ENCODE results near the gene ATP8A2.

The ATP8A2 gene

GRCh38 chr13:25574437-25575411, 202.9 kb downstream of the ATP8A2 start:
- DNase-seq: peak; percentile 73 to 85
- no peak for TF ChIP-seq POLR2A (IDR thresholded peaks at IDR 0.05; ENCODE audit: low read length)
- TF ChIP-seq GATA1 (IDR thresholded peaks at IDR 0.05; ENCODE audit: low read depth, low read length): no peak

GRCh38 chr13:25575562-25575961, 203.8 kb downstream of the ATP8A2 start:
- TF ChIP-seq GATA1 (IDR thresholded peaks at IDR 0.05; ENCODE audit: low read depth, low read length) (no peak), POLR2A (IDR thresholded peaks at IDR 0.05; ENCODE audit: low read length) (no peak)
- DNase-seq: no peak

GRCh38 chr13:25578526-25578925, 206.8 kb downstream of the ATP8A2 start:
- DNase-seq: no peak

GRCh38 chr13:25579221-25579620, 207.4 kb downstream of the ATP8A2 start:
- no peak for DNase-seq
- TF ChIP-seq GATA1 (IDR thresholded peaks at IDR 0.05; ENCODE audit: low read depth, low read length): no peak
- TF ChIP-seq POLR2A (IDR thresholded peaks at IDR 0.05; ENCODE audit: low read length): no peak

More at GRCh38 chr13:25578526-25578925, 206.8 kb downstream of the ATP8A2 start:
- TF ChIP-seq GATA1 (IDR thresholded peaks at IDR 0.05; ENCODE audit: low read depth, low read length): no peak
- no peak for TF ChIP-seq POLR2A (IDR thresholded peaks at IDR 0.05; ENCODE audit: low read length)

GRCh38 chr13:25581351-25581750, 209.6 kb downstream of the ATP8A2 start:
- DNase-seq: no peak
- no peak for TF ChIP-seq POLR2A (IDR thresholded peaks at IDR 0.05; ENCODE audit: low read length)
- no peak for TF ChIP-seq GATA1 (IDR thresholded peaks at IDR 0.05; ENCODE audit: low read depth, low read length)

GRCh38 chr13:25584087-25584486, 212.3 kb downstream of the ATP8A2 start:
- no peak for DNase-seq
- TF ChIP-seq GATA1 (IDR thresholded peaks at IDR 0.05; ENCODE audit: low read depth, low read length) (no peak), POLR2A (IDR thresholded peaks at IDR 0.05; ENCODE audit: low read length) (no peak)

GRCh38 chr13:25585000-25585399, 213.2 kb downstream of the ATP8A2 start:
- TF ChIP-seq POLR2A (IDR thresholded peaks at IDR 0.05; ENCODE audit: low read length) (no peak), GATA1 (IDR thresholded peaks at IDR 0.05; ENCODE audit: low read depth, low read length) (no peak)
- DNase-seq: peak; percentile 2 to 13

GRCh38 chr13:25587326-25587980, 215.7 kb downstream of the ATP8A2 start:
- DNase-seq: no peak
- TF ChIP-seq GATA1 (IDR thresholded peaks at IDR 0.05; ENCODE audit: low read depth, low read length): no peak
- TF ChIP-seq POLR2A (IDR thresholded peaks at IDR 0.05; ENCODE audit: low read length): no peak

- DNase-seq: no peak
- TF ChIP-seq POLR2A (IDR thresholded peaks at IDR 0.05; ENCODE audit: low read length) (no peak), GATA1 (IDR thresholded peaks at IDR 0.05; ENCODE audit: low read depth, low read length) (no peak)
Measured at GRCh38 chr13:25588336-25589060, 216.7 kb downstream of the ATP8A2 start.

GRCh38 chr13:25598421-25598820, 226.6 kb downstream of the ATP8A2 start:
- DNase-seq: no peak
- TF ChIP-seq POLR2A (IDR thresholded peaks at IDR 0.05; ENCODE audit: low read length) (no peak), GATA1 (IDR thresholded peaks at IDR 0.05; ENCODE audit: low read depth, low read length) (no peak)

GRCh38 chr13:25602176-25602575, 230.4 kb downstream of the ATP8A2 start:
- no peak for DNase-seq
- TF ChIP-seq GATA1 (IDR thresholded peaks at IDR 0.05; ENCODE audit: low read depth, low read length): no peak
- no peak for TF ChIP-seq POLR2A (IDR thresholded peaks at IDR 0.05; ENCODE audit: low read length)

- no peak for DNase-seq
- no peak for TF ChIP-seq GATA1 (IDR thresholded peaks at IDR 0.05; ENCODE audit: low read depth, low read length)
- TF ChIP-seq POLR2A (IDR thresholded peaks at IDR 0.05; ENCODE audit: low read length): no peak
Measured at GRCh38 chr13:25604106-25604505, 232.3 kb downstream of the ATP8A2 start.

GRCh38 chr13:25607096-25607495, 235.3 kb downstream of the ATP8A2 start:
- TF ChIP-seq GATA1 (IDR thresholded peaks at IDR 0.05; ENCODE audit: low read depth, low read length) (no peak), POLR2A (IDR thresholded peaks at IDR 0.05; ENCODE audit: low read length) (no peak)
- no peak for DNase-seq

- DNase-seq: no peak
- TF ChIP-seq GATA1 (IDR thresholded peaks at IDR 0.05; ENCODE audit: low read depth, low read length) (no peak), POLR2A (IDR thresholded peaks at IDR 0.05; ENCODE audit: low read length) (no peak)
Measured at GRCh38 chr13:25608181-25608580, 236.4 kb downstream of the ATP8A2 start.
